IMR-90 (cell line): ENCODE measurements around the gene KLHL25. TPM values are rescaled to one million over a fixed set of nuclear protein-coding genes. Genes with fewer than 3 reads are reported as not detected.

Source experiments
- ATAC-seq: fragments of 200-7000 bp; cut with Tn5 transposase; 2 replicates; pipeline ENCODE4 v1.9.1; 2020; ENCODE audit warnings: low read depth, mild to moderate bottlenecking, moderate library complexity
- BruUV-seq: library from RNA; stranded (reverse); fragments of 400-500 nt; replicated peaks from 2 replicates; lab custom pipeline; 2021; lab: Mats Ljungman, UMichigan
- CTCF ChIA-PET: fragments of 300-600 bp; formaldehyde crosslinking; extraction: SDS; loops from one replicate; lab custom pipeline; 2021; ENCODE audit warnings: antibody characterized with exemption; lab: Yijun Ruan, JAX
- POLR2A ChIA-PET: fragments of 300-600 bp; sonication (Branson Sonifier 250); formaldehyde crosslinking; loops from one replicate; lab custom pipeline; 2022; ENCODE audit warnings: antibody characterized with exemption; ENCODE audit not compliant: unreplicated experiment; lab: Charles Lee
- DNase-seq: peaks from one replicate; pipeline ENCODE4 v3.0.0; 2013
- H2AFZ ChIP-seq: replicated peaks from 2 replicates; pipeline ENCODE3; 2013; ENCODE audit warnings: low read length, mild to moderate bottlenecking; ENCODE audit not compliant: poor library complexity
- H2AK5ac ChIP-seq: 2 replicates; pipeline ENCODE4 v1.6.1; 2013; ENCODE audit warnings: low read depth, low read length, inconsistent platforms
- H2AK9ac ChIP-seq: replicated peaks from 2 replicates; pipeline ENCODE3; 2013; ENCODE audit warnings: mild to moderate bottlenecking, low read depth, low read length, moderate library complexity; ENCODE audit not compliant: poor library complexity
- H2BK120ac ChIP-seq: 2 replicates; pipeline ENCODE4 v1.6.1; 2013; ENCODE audit warnings: low read depth, low read length, inconsistent platforms
- H2BK15ac ChIP-seq: 3 replicates; pipeline ENCODE4 v1.6.1; 2013; ENCODE audit warnings: low read depth, low read length, inconsistent platforms
- H2BK20ac ChIP-seq: 2 replicates; pipeline ENCODE4 v1.6.1; 2013; ENCODE audit warnings: low read depth, mild to moderate bottlenecking, inconsistent platforms, low read length, moderate library complexity
- H2BK5ac ChIP-seq: 2 replicates; pipeline ENCODE4 v1.6.1; 2013; ENCODE audit warnings: mild to moderate bottlenecking, low read depth, low read length, inconsistent platforms; ENCODE audit not compliant: poor library complexity, severe bottlenecking
- H3K14ac ChIP-seq: replicated peaks from 2 replicates; pipeline ENCODE4 v1.6.1; 2013; ENCODE audit warnings: low read depth, low read length, inconsistent platforms
- H3K18ac ChIP-seq: 2 replicates; pipeline ENCODE4 v1.6.1; 2013; ENCODE audit warnings: low read depth, low read length, control low read depth
- H3K23ac ChIP-seq: 2 replicates; pipeline ENCODE4 v1.6.1; 2013; ENCODE audit warnings: low read depth, low read length, inconsistent platforms
- H3K27ac ChIP-seq: 2 replicates; pipeline ENCODE4 v1.5.1; 2013; ENCODE audit warnings: mild to moderate bottlenecking, control low read depth, low read length; ENCODE audit not compliant: insufficient read depth
- H3K27me3 ChIP-seq: 2 replicates; pipeline ENCODE4 v1.6.1; 2013; ENCODE audit warnings: low read length; ENCODE audit not compliant: control insufficient read depth, insufficient read depth
- H3K36me3 ChIP-seq: 2 replicates; pipeline ENCODE4 v1.6.1; 2013; ENCODE audit warnings: low read length, mixed read lengths; ENCODE audit not compliant: control insufficient read depth, insufficient read depth
- H3K4ac ChIP-seq: 2 replicates; pipeline ENCODE4 v1.6.1; 2013; ENCODE audit warnings: low read depth, low read length, inconsistent platforms
- H3K4me1 ChIP-seq: 2 replicates; pipeline ENCODE4 v1.6.1; 2013; ENCODE audit warnings: low read length, mixed read lengths; ENCODE audit not compliant: control insufficient read depth, insufficient read depth
- H3K4me2 ChIP-seq: 2 replicates; pipeline ENCODE4 v1.6.1; 2013; ENCODE audit warnings: low read depth, mild to moderate bottlenecking, control low read depth, low read length, moderate library complexity
- H3K4me3 ChIP-seq: 2 replicates; pipeline ENCODE4 v1.5.1; 2013; ENCODE audit warnings: low read depth, mild to moderate bottlenecking, control low read depth, low read length, moderate library complexity; ENCODE audit not compliant: insufficient read depth
- H3K56ac ChIP-seq: 2 replicates; pipeline ENCODE4 v1.6.1; 2013; ENCODE audit warnings: low read length, inconsistent platforms; ENCODE audit not compliant: insufficient read depth; ENCODE audit errors: extremely low read depth
- H3K79me1 ChIP-seq, 2 experiments: 2 replicates each; pipeline ENCODE4 v1.6.1; 2013; ENCODE audit warnings: low read length in 2 of 2, inconsistent platforms in 1 of 2, low read depth in 1 of 2
- H3K9ac ChIP-seq: 2 replicates; pipeline ENCODE4 v1.6.1; 2013; ENCODE audit warnings: low read depth, low read length, control low read depth
- H3K9me1 ChIP-seq: 2 replicates; pipeline ENCODE4 v1.6.1; 2013; ENCODE audit warnings: low read length, inconsistent platforms; ENCODE audit not compliant: insufficient read depth
- H3K9me3 ChIP-seq: 2 replicates; pipeline ENCODE4 v1.6.1; 2013; ENCODE audit warnings: low read length; ENCODE audit not compliant: control insufficient read depth, insufficient read depth
- H4K20me1 ChIP-seq: 2 replicates; pipeline ENCODE4 v1.6.1; 2013; ENCODE audit warnings: low read length, inconsistent platforms; ENCODE audit not compliant: insufficient read depth
- H4K5ac ChIP-seq: 2 replicates; pipeline ENCODE4 v1.6.1; 2013; ENCODE audit warnings: mild to moderate bottlenecking, low read depth, low read length, control low read depth
- H4K8ac ChIP-seq, 2 experiments: 2 replicates each; pipeline ENCODE4 v1.6.1; 2013; ENCODE audit warnings: low read depth in 2 of 2, low read length in 2 of 2, control low read depth in 1 of 2, inconsistent platforms in 1 of 2
- H4K91ac ChIP-seq: 2 replicates; pipeline ENCODE4 v1.6.1; 2013; ENCODE audit warnings: low read depth, low read length, inconsistent platforms; ENCODE audit not compliant: insufficient read depth
- BHLHE40 ChIP-seq: fragments of 150-350 bp; IDR thresholded peaks from 2 replicates; pipeline ENCODE4 v1.6.1; 2016; ENCODE audit warnings: mild to moderate bottlenecking, low read depth, low read length
- CEBPB ChIP-seq: IDR thresholded peaks from 2 replicates; pipeline ENCODE4 v1.6.1; 2012; ENCODE audit warnings: low read depth, low read length, improper control_type of control experiment
- CHD1 ChIP-seq: IDR thresholded peaks from 2 replicates; pipeline ENCODE4 v1.6.1; 2012; ENCODE audit warnings: low read depth, low read length, improper control_type of control experiment
- MAFK ChIP-seq: IDR thresholded peaks from 2 replicates; pipeline ENCODE4 v1.6.1; 2012; ENCODE audit warnings: low read depth, low read length, improper control_type of control experiment
- NFE2L2 ChIP-seq: fragments of 150-350 bp; IDR thresholded peaks from 2 replicates; pipeline ENCODE4 v1.6.1; 2016; ENCODE audit warnings: low read depth, mild to moderate bottlenecking, low read length
- RCOR1 ChIP-seq: IDR thresholded peaks from 2 replicates; pipeline ENCODE4 v1.6.1; 2012; ENCODE audit warnings: mild to moderate bottlenecking, low read length, improper control_type of control experiment; ENCODE audit not compliant: insufficient replicate concordance
- RFX5 ChIP-seq: IDR thresholded peaks from 2 replicates; pipeline ENCODE4 v1.8.0; 2012; ENCODE audit warnings: low read depth, mild to moderate bottlenecking, low read length, moderate library complexity
- SMC3 ChIP-seq: fragments of 150-350 bp; IDR thresholded peaks from 2 replicates; pipeline ENCODE4 v1.6.1; 2016; ENCODE audit warnings: low read depth, mild to moderate bottlenecking, antibody characterized with exemption, low read length, moderate library complexity
- WGBS, 2 experiments: methylation state at CpG; one replicate each; pipeline versions ENCODE4 v1.1.5 to v1.1.7; 2013; ENCODE audit warnings: missing lambda C conversion rate in 2 of 2; ENCODE audit not compliant: insufficient read length in 1 of 2; ENCODE audit errors: extremely low coverage in 2 of 2; 5-methylcytosine and 5-hydroxymethylcytosine counted together
- dilution Hi-C: fragments of 300-500 bp; cut with HindIII; formaldehyde crosslinking; loops from one replicate; pipeline ENCODE4 v1.14.3; 2018; ENCODE audit warnings: low sequenced_read_pairs; ENCODE audit not compliant: unreplicated experiment
- in situ Hi-C: fragments of 300-500 bp; cut with MboI; formaldehyde crosslinking; loops from 3 replicates; pipeline ENCODE4 v1.14.3; 2019; ENCODE audit warnings: low sequenced_read_pairs, inconsistent platforms, mixed read lengths
- intact Hi-C: fragments of 100-400 bp; cut with micrococcal nuclease; formaldehyde crosslinking; loops from 2 replicates; pipeline ENCODE4 v1.10.0; 2022
- polyA plus RNA-seq, 3 experiments: library from polyadenylated mRNA; depleted of rRNA; stranded (reverse); fragments of >200 nt; gene quantifications; 2 replicates each; pipeline ENCODE4 v1.2.3, GENCODE V29; 2012; ENCODE audit warnings: low replicate concordance in 1 of 3
- total RNA-seq: library from RNA; depleted of rRNA; stranded (reverse); fragments of >200 nt; gene quantifications from 2 replicates; pipeline ENCODE4 v1.2.3, GENCODE V29; 2012
- TF ChIP-seq, protein P1 (sequence below): fragments of 150-350 bp; IDR thresholded peaks from 2 replicates; pipeline ENCODE4 v1.6.1; 2017; ENCODE audit warnings: mild to moderate bottlenecking, antibody characterized with exemption, low read length, low read depth

Gene KLHL25
- total and polyA plus RNA-seq, 2 of the 4 experiments (the other 2 are of a cell fraction): 2.7 to 5.6 TPM

DNA sequence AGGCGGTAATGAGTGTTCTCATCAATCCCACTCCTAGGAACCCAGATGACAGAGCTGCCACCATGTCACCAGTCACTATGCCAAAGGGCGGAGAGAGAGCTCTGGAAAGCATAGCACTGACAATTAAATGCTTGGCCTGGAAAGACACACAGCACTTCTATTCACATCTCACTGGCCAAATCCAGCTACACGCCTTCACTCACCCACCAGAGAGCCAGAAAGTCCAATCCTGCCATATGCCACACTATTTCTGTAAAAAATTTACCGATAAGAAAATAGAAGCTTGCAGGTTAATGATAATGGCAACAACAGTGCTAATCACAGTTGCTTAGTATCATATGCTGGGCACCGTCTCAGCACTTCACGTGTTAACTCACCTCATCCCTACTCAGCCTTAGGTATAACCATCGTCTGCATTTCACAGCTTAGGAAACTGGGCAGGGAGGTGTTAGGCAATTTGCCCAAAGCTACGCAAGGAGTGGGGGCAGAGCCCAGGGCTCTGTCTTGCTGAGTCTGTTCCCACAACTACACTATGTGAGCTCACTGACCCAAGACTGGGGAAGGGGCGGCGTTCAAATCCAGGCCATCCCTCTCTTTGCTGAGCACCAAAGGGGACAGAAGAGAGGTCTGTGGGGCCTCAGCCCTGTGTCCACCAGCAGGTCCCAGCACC, 16.5 kb downstream of the KLHL25 start:
- Histone ChIP-seq H4K20me1 (peaks cover 32% of the 10 kb centered on the region), H3K9me1 (peaks cover 14% of the 10 kb centered on the region), H3K56ac (no peak overlapping the region), H3K14ac (no peak overlapping the region), H2AFZ (no peak overlapping the region), H3K4me2 (no peak overlapping the region), H2BK15ac (no peak overlapping the region), H2AK5ac (no peak overlapping the region), H3K36me3 (0 out of 2 replicates have a peak, but pooled peaks cover 1% of the 10 kb centered on the region), H3K9ac (no peak overlapping the region), H3K4ac (no peak overlapping the region), H4K91ac (no peak overlapping the region), H3K27ac (no peak overlapping the region), H2AK9ac (no peak overlapping the region), H2BK120ac (no peak overlapping the region), H3K27me3 (no peaks in the 10 kb centered on the region), H3K79me1 (peaks cover 28 to 60% of the 10 kb centered on the region in 2 experiments), H2BK20ac (no peak overlapping the region), H2BK5ac (no peak overlapping the region), H3K18ac (no peak overlapping the region), H4K5ac (no peak overlapping the region), H3K4me3 (no peak overlapping the region), H3K23ac (no peak overlapping the region), H4K8ac (no peak overlapping the region), H3K9me3 (no peaks in the 10 kb centered on the region), H3K4me1 (no peaks in the 10 kb centered on the region)
- CTCF ChIA-PET: no interaction called here
- in situ Hi-C loops (no loop called here), dilution Hi-C loops (no loop called here), intact Hi-C loops (no loop called here)
- no peak for ATAC-seq
- BruUV-seq: no TSS peak
- TF ChIP-seq, protein P1, sequence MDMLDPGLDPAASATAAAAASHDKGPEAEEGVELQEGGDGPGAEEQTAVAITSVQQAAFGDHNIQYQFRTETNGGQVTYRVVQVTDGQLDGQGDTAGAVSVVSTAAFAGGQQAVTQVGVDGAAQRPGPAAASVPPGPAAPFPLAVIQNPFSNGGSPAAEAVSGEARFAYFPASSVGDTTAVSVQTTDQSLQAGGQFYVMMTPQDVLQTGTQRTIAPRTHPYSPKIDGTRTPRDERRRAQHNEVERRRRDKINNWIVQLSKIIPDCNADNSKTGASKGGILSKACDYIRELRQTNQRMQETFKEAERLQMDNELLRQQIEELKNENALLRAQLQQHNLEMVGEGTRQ: no peak
- TF ChIP-seq RFX5 (no peak), CEBPB (no peak), SMC3 (no peak), RCOR1 (no peak), NFE2L2 (no peak), BHLHE40 (no peak), MAFK (no peak), CHD1 (no peak)
- POLR2A ChIA-PET: interaction anchor here (0.6 kb wide), 1 partner anchor 82 kb away, joined by 5 read pairs; no protein-coding TSS in a partner anchor
- DNase-seq: no peak
- WGBS, 2 experiments: 100% methylated on average over 2 of the region's 10 CpGs; no CpG with 5 or more reads in 1 of the 2 experiments
